Effector memory CD4-positive, alpha-beta T cell (primary cell): Measurements from ENCODE around the gene NR4A1.

ENCODE experiments used
- DNase-seq, 3 donors: peaks; one replicate each; pipeline ENCODE4 v3.0.0-alpha.2; 2020
- H3K27ac ChIP-seq: 2 replicates; pipeline ENCODE4 v1.7.0; 2013; ENCODE audit warnings: mild to moderate bottlenecking, low read length, moderate library complexity; ENCODE audit not compliant: insufficient read depth, poor library complexity, severe bottlenecking
- H3K27me3 ChIP-seq: replicated peaks from 2 replicates; pipeline ENCODE4 v1.7.0; 2013; ENCODE audit warnings: mild to moderate bottlenecking, low read length; ENCODE audit not compliant: insufficient read depth, control insufficient read depth, poor library complexity, severe bottlenecking
- H3K36me3 ChIP-seq: 2 replicates; pipeline ENCODE4 v1.7.0; 2013; ENCODE audit warnings: mild to moderate bottlenecking, low read length, moderate library complexity; ENCODE audit not compliant: control insufficient read depth, insufficient read depth
- H3K4me1 ChIP-seq: 2 replicates; pipeline ENCODE4 v1.7.0; 2013; ENCODE audit warnings: low read length, mild to moderate bottlenecking; ENCODE audit not compliant: control insufficient read depth, insufficient read depth, poor library complexity, severe bottlenecking
- H3K4me3 ChIP-seq: 2 replicates; pipeline ENCODE4 v1.7.0; 2013; ENCODE audit warnings: low read length, low read depth, mild to moderate bottlenecking; ENCODE audit not compliant: insufficient read depth, poor library complexity, severe bottlenecking
- H3K9me3 ChIP-seq: 2 replicates; pipeline ENCODE4 v1.7.0; 2013; ENCODE audit warnings: mild to moderate bottlenecking, low read length, moderate library complexity; ENCODE audit not compliant: control insufficient read depth

NR4A1 gene

GRCh38 chr12:52052468-52053186 lies 1.4 kb downstream of the NR4A1 start:
- H3K27ac ChIP-seq, result peak overlapping the region; percentile 76
- peak in 1 of 3 donors; percentile 16 for DNase-seq
- peaks cover 24% of the 10 kb centered on the region for H3K4me1 ChIP-seq
- H3K27me3 ChIP-seq, result no peaks in the 10 kb centered on the region
- no peak overlapping the region for H3K4me3 ChIP-seq
- H3K9me3 ChIP-seq, result no peaks in the 10 kb centered on the region
- no peaks in the 10 kb centered on the region for H3K36me3 ChIP-seq

GRCh38 chr12:52053536-52054209 lies 2.4 kb downstream of the NR4A1 start:
- Histone ChIP-seq H3K4me1 (peaks cover 24% of the 10 kb centered on the region), H3K36me3 (no peaks in the 10 kb centered on the region), H3K4me3 (no peak overlapping the region), H3K27ac (no peak overlapping the region), H3K27me3 (no peaks in the 10 kb centered on the region), H3K9me3 (no peaks in the 10 kb centered on the region)
- DNase-seq, result no peak

- Histone ChIP-seq H3K27ac (no peak overlapping the region), H3K4me3 (no peak overlapping the region), H3K27me3 (no peaks in the 10 kb centered on the region), H3K4me1 (peaks cover 24% of the 10 kb centered on the region), H3K36me3 (no peaks in the 10 kb centered on the region), H3K9me3 (no peaks in the 10 kb centered on the region)
- DNase-seq, result no peak
These were observed 3.1 kb downstream of the NR4A1 start for GRCh38 chr12:52054231-52054832.

- H3K36me3 ChIP-seq, result no peaks in the 10 kb centered on the region
- no peaks in the 10 kb centered on the region for H3K27me3 ChIP-seq
- no peaks in the 10 kb centered on the region for H3K9me3 ChIP-seq
- H3K27ac ChIP-seq, result no peak overlapping the region
- H3K4me1 ChIP-seq, result peaks cover 22% of the 10 kb centered on the region
- no peak overlapping the region for H3K4me3 ChIP-seq
- no peak for DNase-seq
These were observed 3.8 kb downstream of the NR4A1 start for GRCh38 chr12:52054833-52055730.

GRCh38 chr12:52055731-52056711 lies 4.8 kb downstream of the NR4A1 start:
- Histone ChIP-seq H3K36me3 (no peaks in the 10 kb centered on the region), H3K27ac (no peak overlapping the region), H3K4me1 (peaks cover 13% of the 10 kb centered on the region), H3K9me3 (no peaks in the 10 kb centered on the region), H3K27me3 (no peaks in the 10 kb centered on the region), H3K4me3 (no peak overlapping the region)
- DNase-seq, result no peak

- H3K36me3 ChIP-seq, result no peaks in the 10 kb centered on the region
- H3K27me3 ChIP-seq, result no peaks in the 10 kb centered on the region
- no peak overlapping the region for H3K27ac ChIP-seq
- H3K9me3 ChIP-seq, result no peaks in the 10 kb centered on the region
- DNase-seq, result no peak
- H3K4me1 ChIP-seq, result peaks cover 6% of the 10 kb centered on the region
- no peak overlapping the region for H3K4me3 ChIP-seq
These were observed 5.8 kb downstream of the NR4A1 start for GRCh38 chr12:52056801-52057637.

- DNase-seq, result no peak
- Histone ChIP-seq H3K27me3 (no peaks in the 10 kb centered on the region), H3K27ac (no peak overlapping the region), H3K9me3 (no peaks in the 10 kb centered on the region), H3K36me3 (no peaks in the 10 kb centered on the region), H3K4me1 (no peaks in the 10 kb centered on the region), H3K4me3 (no peak overlapping the region)
These were observed 6.7 kb downstream of the NR4A1 start for GRCh38 chr12:52057638-52058576.
